ENCODE measurements around the gene OSBPL10.

The OSBPL10 gene

GRCh38 chr3:32009957-32010356 lies 28.9 kb upstream of the OSBPL10 start:
- H3K27ac ChIP-seq (ENCODE audit: low read length) = peak overlapping the region; percentile 16; the same call in 1 of the 2 replicates
- peaks cover 16% of the 10 kb centered on the region for H3K4me1 ChIP-seq (ENCODE audit: low read length)
- no peak overlapping the region for H3K9ac ChIP-seq (ENCODE audit: low read length)
- no peaks in the 10 kb centered on the region for H3K27me3 ChIP-seq (ENCODE audit: low read depth, low read length)
- no peaks in the 10 kb centered on the region for H3K9me3 ChIP-seq (ENCODE audit: insufficient read depth, low read length)
- H3K36me3 ChIP-seq (replicated peaks; ENCODE audit: low read depth, low read length) = no peaks in the 10 kb centered on the region
- H4K20me1 ChIP-seq (ENCODE audit: insufficient read depth, low read length) = no peaks in the 10 kb centered on the region
- H3K4me2 ChIP-seq (ENCODE audit: low read length) = peak overlapping the region; percentile 43
- TF ChIP-seq EZH2phosphoT487 (IDR thresholded peaks at IDR 0.05; ENCODE audit: low read depth) (no peak), CTCF (IDR thresholded peaks at IDR 0.05; ENCODE audit: low read depth, low read length) (no peak)
- no peaks in the 10 kb centered on the region for H3K79me2 ChIP-seq (ENCODE audit: low read length)
- H3K4me3 ChIP-seq (ENCODE audit: low read length) = peak overlapping the region; percentile 6; the same call in 1 of the 2 replicates
- 0 out of 2 replicates have a peak overlapping the region, but pooled peaks have one; percentile 43 for H2AFZ ChIP-seq (ENCODE audit: low read depth, low read length)

- Histone ChIP-seq H3K27ac (ENCODE audit: low read length) (no peak overlapping the region), H3K36me3 (replicated peaks; ENCODE audit: low read depth, low read length) (no peaks in the 10 kb centered on the region), H3K9ac (ENCODE audit: low read length) (no peak overlapping the region), H3K9me3 (ENCODE audit: insufficient read depth, low read length) (no peaks in the 10 kb centered on the region), H3K27me3 (ENCODE audit: low read depth, low read length) (no peaks in the 10 kb centered on the region), H4K20me1 (ENCODE audit: insufficient read depth, low read length) (no peaks in the 10 kb centered on the region), H3K4me2 (ENCODE audit: low read length) (no peak overlapping the region), H3K4me1 (ENCODE audit: low read length) (peaks cover 16% of the 10 kb centered on the region), H3K4me3 (ENCODE audit: low read length) (no peak overlapping the region), H2AFZ (ENCODE audit: low read depth, low read length) (no peak overlapping the region), H3K79me2 (ENCODE audit: low read length) (no peaks in the 10 kb centered on the region)
- TF ChIP-seq EZH2phosphoT487 (IDR thresholded peaks at IDR 0.05; ENCODE audit: low read depth) = no peak
- TF ChIP-seq CTCF (IDR thresholded peaks at IDR 0.05; ENCODE audit: low read depth, low read length) = no peak
Measured at GRCh38 chr3:32009101-32009500, 28.0 kb upstream of the OSBPL10 start.

GRCh38 chr3:32004113-32004765 lies 23.2 kb upstream of the OSBPL10 start:
- Histone ChIP-seq H2AFZ (ENCODE audit: low read depth, low read length) (no peak overlapping the region), H4K20me1 (ENCODE audit: insufficient read depth, low read length) (no peaks in the 10 kb centered on the region), H3K4me1 (ENCODE audit: low read length) (peaks cover 22% of the 10 kb centered on the region), H3K36me3 (replicated peaks; ENCODE audit: low read depth, low read length) (no peaks in the 10 kb centered on the region), H3K79me2 (ENCODE audit: low read length) (no peaks in the 10 kb centered on the region), H3K4me2 (ENCODE audit: low read length) (no peak overlapping the region), H3K9me3 (ENCODE audit: insufficient read depth, low read length) (no peaks in the 10 kb centered on the region), H3K27me3 (ENCODE audit: low read depth, low read length) (no peaks in the 10 kb centered on the region), H3K9ac (ENCODE audit: low read length) (no peak overlapping the region), H3K27ac (ENCODE audit: low read length) (no peak overlapping the region), H3K4me3 (ENCODE audit: low read length) (no peak overlapping the region)
- TF ChIP-seq CTCF (IDR thresholded peaks at IDR 0.05; ENCODE audit: low read depth, low read length) = no peak
- TF ChIP-seq EZH2phosphoT487 (IDR thresholded peaks at IDR 0.05; ENCODE audit: low read depth) = no peak

GRCh38 chr3:32003380-32003779 lies 22.3 kb upstream of the OSBPL10 start:
- peaks cover 20% of the 10 kb centered on the region for H3K4me1 ChIP-seq (ENCODE audit: low read length)
- H3K36me3 ChIP-seq (replicated peaks; ENCODE audit: low read depth, low read length) = no peaks in the 10 kb centered on the region
- TF ChIP-seq EZH2phosphoT487 (IDR thresholded peaks at IDR 0.05; ENCODE audit: low read depth) = no peak
- TF ChIP-seq CTCF (IDR thresholded peaks at IDR 0.05; ENCODE audit: low read depth, low read length) = no peak

More at GRCh38 chr3:32003380-32003779, 22.3 kb upstream of the OSBPL10 start:
- no peaks in the 10 kb centered on the region for H3K79me2 ChIP-seq (ENCODE audit: low read length)
- H3K27me3 ChIP-seq (ENCODE audit: low read depth, low read length) = no peaks in the 10 kb centered on the region
- H2AFZ ChIP-seq (ENCODE audit: low read depth, low read length) = no peak overlapping the region
- H3K4me2 ChIP-seq (ENCODE audit: low read length) = no peak overlapping the region
- no peak overlapping the region for H3K4me3 ChIP-seq (ENCODE audit: low read length)
- no peak overlapping the region for H3K9ac ChIP-seq (ENCODE audit: low read length)
- H3K9me3 ChIP-seq (ENCODE audit: insufficient read depth, low read length) = no peaks in the 10 kb centered on the region
- no peaks in the 10 kb centered on the region for H4K20me1 ChIP-seq (ENCODE audit: insufficient read depth, low read length)
- H3K27ac ChIP-seq (ENCODE audit: low read length) = no peak overlapping the region
